ENCODE data around the gene CLEC4G. TPM values are rescaled to one million over a fixed set of nuclear protein-coding genes. Genes with fewer than 3 reads are reported as not detected.
A peak's percentile ranks its signal among the peaks of the same experiment; 100 is the strongest.

Gene CLEC4G
- total and polyA plus RNA-seq, 4 donors = 0.31 to 0.96 (median 0.43) TPM; not detected in 1

DNA sequence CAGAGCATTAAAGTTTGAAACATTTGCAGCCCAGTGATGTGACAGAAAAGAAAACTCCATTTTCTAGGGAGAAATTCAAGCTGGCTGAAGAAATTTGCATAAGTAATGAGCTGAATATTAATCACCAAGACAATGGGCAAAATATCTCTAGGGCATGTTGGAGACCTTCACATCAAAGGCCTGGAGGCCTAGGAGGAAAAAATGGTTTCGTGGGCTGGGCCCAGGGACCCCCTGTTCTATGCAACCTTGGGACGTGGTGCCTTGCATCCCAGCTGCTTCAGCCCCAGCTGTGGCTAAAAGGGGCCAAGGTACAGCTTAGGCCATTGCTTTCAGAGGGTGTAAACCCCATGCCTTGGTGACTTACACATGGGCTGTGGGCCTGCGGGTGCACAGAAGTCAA lies 25.4 kb upstream of the CLEC4G start:
- DNase-seq = no peak
- Histone ChIP-seq H3K9me3 (ENCODE audit: control insufficient read depth in 4 of 4, insufficient read depth in 3 of 4, low read length in 3 of 4) (peaks cover 0 to 16% (median 10%) of the 10 kb centered on the region in 4 donors), H3K4me1 (ENCODE audit: control insufficient read depth in 5 of 5, insufficient read depth in 5 of 5, low read length in 5 of 5) (no peaks in the 10 kb centered on the region), H3K27me3 (ENCODE audit: control insufficient read depth in 3 of 3, insufficient read depth in 3 of 3, low read length in 2 of 3) (no peaks in the 10 kb centered on the region), H3K36me3 (ENCODE audit: control insufficient read depth in 4 of 4, insufficient read depth in 4 of 4, low read length in 4 of 4) (no peaks in the 10 kb centered on the region), H3K4me3 (no peak overlapping the region), H3K27ac (ENCODE audit: low read depth in 1 of 2, low read length in 1 of 2) (no peak overlapping the region), H3K9ac (ENCODE audit: insufficient read depth in 1 of 2, low read length in 2 of 2) (no peak overlapping the region)
- no peak for ATAC-seq (ENCODE audit: insufficient read depth, low FRiP score)
- WGBS, 2 donors = 88 to 96% methylated on average over 3 of the region's 3 CpGs
- TF ChIP-seq, protein P1, sequence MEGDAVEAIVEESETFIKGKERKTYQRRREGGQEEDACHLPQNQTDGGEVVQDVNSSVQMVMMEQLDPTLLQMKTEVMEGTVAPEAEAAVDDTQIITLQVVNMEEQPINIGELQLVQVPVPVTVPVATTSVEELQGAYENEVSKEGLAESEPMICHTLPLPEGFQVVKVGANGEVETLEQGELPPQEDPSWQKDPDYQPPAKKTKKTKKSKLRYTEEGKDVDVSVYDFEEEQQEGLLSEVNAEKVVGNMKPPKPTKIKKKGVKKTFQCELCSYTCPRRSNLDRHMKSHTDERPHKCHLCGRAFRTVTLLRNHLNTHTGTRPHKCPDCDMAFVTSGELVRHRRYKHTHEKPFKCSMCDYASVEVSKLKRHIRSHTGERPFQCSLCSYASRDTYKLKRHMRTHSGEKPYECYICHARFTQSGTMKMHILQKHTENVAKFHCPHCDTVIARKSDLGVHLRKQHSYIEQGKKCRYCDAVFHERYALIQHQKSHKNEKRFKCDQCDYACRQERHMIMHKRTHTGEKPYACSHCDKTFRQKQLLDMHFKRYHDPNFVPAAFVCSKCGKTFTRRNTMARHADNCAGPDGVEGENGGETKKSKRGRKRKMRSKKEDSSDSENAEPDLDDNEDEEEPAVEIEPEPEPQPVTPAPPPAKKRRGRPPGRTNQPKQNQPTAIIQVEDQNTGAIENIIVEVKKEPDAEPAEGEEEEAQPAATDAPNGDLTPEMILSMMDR (IDR thresholded peaks at IDR 0.05; ENCODE audit: control extremely low read depth, extremely low read depth) = no peak

GRCh38 chr19:7756258-7756657 lies 24.3 kb upstream of the CLEC4G start:
- 47 to 57% methylated on average over 4 of the region's 4 CpGs for WGBS, 2 donors
- Histone ChIP-seq H3K27me3 (ENCODE audit: control insufficient read depth in 3 of 3, insufficient read depth in 3 of 3, low read length in 2 of 3) (no peaks in the 10 kb centered on the region), H3K36me3 (ENCODE audit: control insufficient read depth in 4 of 4, insufficient read depth in 4 of 4, low read length in 4 of 4) (no peaks in the 10 kb centered on the region), H3K4me1 (ENCODE audit: control insufficient read depth in 5 of 5, insufficient read depth in 5 of 5, low read length in 5 of 5) (no peaks in the 10 kb centered on the region), H3K4me3 (no peak overlapping the region), H3K27ac (ENCODE audit: low read depth in 1 of 2, low read length in 1 of 2) (no peak overlapping the region), H3K9me3 (ENCODE audit: control insufficient read depth in 4 of 4, insufficient read depth in 3 of 4, low read length in 3 of 4) (peaks cover 0 to 16% (median 10%) of the 10 kb centered on the region in 4 donors), H3K9ac (ENCODE audit: insufficient read depth in 1 of 2, low read length in 2 of 2) (no peak overlapping the region)
- TF ChIP-seq, protein P1 (IDR thresholded peaks at IDR 0.05; ENCODE audit: control extremely low read depth, extremely low read depth) = no peak
- no peak for DNase-seq
- ATAC-seq (ENCODE audit: insufficient read depth, low FRiP score) = no peak

DNA sequence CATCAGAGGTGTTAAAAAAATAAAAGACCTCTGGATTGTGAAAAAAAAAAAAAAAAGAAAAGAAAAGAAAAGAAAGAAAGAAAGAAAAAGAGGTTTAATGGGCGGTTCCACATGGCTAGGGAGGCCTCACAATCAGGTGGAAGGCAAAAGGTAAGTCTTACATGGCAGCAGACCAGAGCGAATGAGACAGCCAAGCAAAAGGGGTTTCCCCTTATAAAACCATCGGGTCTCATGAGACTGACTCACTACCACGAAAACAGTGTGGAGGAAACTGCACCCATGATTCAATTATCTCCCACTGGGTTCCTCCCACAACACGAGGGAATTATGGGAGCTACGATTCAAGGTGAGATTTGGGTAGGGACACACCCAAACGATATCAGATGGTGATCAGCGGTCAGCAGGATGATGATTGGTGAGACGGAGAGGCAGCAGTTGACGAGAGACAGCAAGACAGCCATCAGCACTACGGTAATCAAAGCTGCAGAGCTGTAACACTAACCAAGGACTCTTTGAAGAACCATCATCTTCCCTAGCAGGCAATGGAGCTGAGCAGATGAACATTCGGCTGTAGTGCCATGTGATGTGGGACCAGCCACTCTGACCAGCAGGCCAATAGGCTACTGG lies 19.4 kb upstream of the CLEC4G start:
- TF ChIP-seq, protein P1 (IDR thresholded peaks at IDR 0.05; ENCODE audit: control extremely low read depth, extremely low read depth) = no peak
- H3K27ac ChIP-seq (ENCODE audit: low read depth in 1 of 2, low read length in 1 of 2) = no peak overlapping the region
- DNase-seq (no peak), ATAC-seq (ENCODE audit: insufficient read depth, low FRiP score) (no peak)
- no peaks in the 10 kb centered on the region for H3K27me3 ChIP-seq (ENCODE audit: control insufficient read depth in 3 of 3, insufficient read depth in 3 of 3, low read length in 2 of 3)
- H3K4me3 ChIP-seq = no peak overlapping the region
- 72 to 80% methylated on average over 12 of the region's 12 CpGs for WGBS, 2 donors
- no peaks in the 10 kb centered on the region for H3K4me1 ChIP-seq (ENCODE audit: control insufficient read depth in 5 of 5, insufficient read depth in 5 of 5, low read length in 5 of 5)
- H3K36me3 ChIP-seq (ENCODE audit: control insufficient read depth in 4 of 4, insufficient read depth in 4 of 4, low read length in 4 of 4) = no peaks in the 10 kb centered on the region
- no peaks in the 10 kb centered on the region for H3K9me3 ChIP-seq (ENCODE audit: control insufficient read depth in 4 of 4, insufficient read depth in 3 of 4, low read length in 3 of 4)
- no peak overlapping the region for H3K9ac ChIP-seq (ENCODE audit: insufficient read depth in 1 of 2, low read length in 2 of 2)

DNA sequence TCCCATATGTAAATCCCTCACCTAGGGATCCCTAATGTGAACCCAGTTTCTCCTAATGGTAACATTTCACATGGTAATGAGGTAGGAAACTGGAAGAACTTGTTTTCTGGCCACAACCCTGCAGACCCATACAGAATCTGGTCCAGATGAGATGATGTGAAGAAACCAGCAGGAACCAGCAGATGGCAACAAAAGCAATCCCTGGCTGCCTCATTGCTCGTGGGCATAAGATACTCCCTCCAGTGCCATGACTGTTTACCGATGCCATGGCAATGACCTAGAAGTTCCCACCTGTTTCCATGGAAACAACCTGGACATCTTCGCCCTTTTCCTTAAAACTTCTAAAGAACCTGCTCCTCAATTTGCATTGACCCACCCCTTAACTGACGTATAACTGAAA lies 16.8 kb upstream of the CLEC4G start:
- peak in 1 of 3 donors; percentile 23 for DNase-seq
- no peak overlapping the region for H3K4me3 ChIP-seq
- TF ChIP-seq, protein P1 (IDR thresholded peaks at IDR 0.05; ENCODE audit: control extremely low read depth, extremely low read depth) = no peak
- no peak overlapping the region for H3K9ac ChIP-seq (ENCODE audit: insufficient read depth in 1 of 2, low read length in 2 of 2)
- ATAC-seq (ENCODE audit: insufficient read depth, low FRiP score) = no peak
- 28 to 33% methylated on average over 4 of the region's 4 CpGs for WGBS, 2 donors
- H3K36me3 ChIP-seq (ENCODE audit: control insufficient read depth in 4 of 4, insufficient read depth in 4 of 4, low read length in 4 of 4) = no peaks in the 10 kb centered on the region
- H3K4me1 ChIP-seq (ENCODE audit: control insufficient read depth in 5 of 5, insufficient read depth in 5 of 5, low read length in 5 of 5) = no peaks in the 10 kb centered on the region
- no peaks in the 10 kb centered on the region for H3K9me3 ChIP-seq (ENCODE audit: control insufficient read depth in 4 of 4, insufficient read depth in 3 of 4, low read length in 3 of 4)
- H3K27ac ChIP-seq (ENCODE audit: low read depth in 1 of 2, low read length in 1 of 2) = no peak overlapping the region
- H3K27me3 ChIP-seq (ENCODE audit: control insufficient read depth in 3 of 3, insufficient read depth in 3 of 3, low read length in 2 of 3) = no peaks in the 10 kb centered on the region

Measured in lung (tissue), 12 donors.